ENCODE measurements around the gene C12orf60.

C12orf60 gene

DNA sequence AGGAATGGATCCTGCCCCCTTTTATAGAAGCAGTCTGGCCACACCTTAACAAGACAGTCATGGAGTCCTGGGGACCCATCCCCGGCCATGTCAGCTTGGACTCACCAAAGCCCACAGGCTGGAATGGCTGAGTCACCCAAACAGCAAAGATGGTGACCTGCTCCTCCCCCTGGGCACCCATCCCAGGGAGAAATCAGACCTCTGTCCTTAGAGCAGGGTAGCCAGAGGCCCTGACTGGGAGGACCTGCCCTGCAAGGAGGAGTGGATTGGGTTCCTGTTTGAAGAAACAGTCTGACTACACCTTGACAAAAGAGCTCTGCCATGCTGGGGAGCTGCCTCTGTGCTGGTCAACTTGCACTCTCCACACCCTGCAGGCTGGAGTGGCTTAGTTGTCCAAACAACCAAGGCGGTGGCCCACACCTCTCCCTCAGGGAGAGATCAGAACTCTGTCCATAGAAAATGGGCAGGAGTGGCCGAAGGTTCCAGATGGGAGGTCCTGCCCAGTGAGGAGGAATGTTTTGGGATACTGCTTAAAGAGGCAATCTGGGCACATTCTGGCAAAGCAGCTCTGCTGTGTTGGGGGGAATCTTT is 65.5 kb downstream of the C12orf60 start:
- DNase-seq (ENCODE audit: low read depth) = no peak

DNA sequence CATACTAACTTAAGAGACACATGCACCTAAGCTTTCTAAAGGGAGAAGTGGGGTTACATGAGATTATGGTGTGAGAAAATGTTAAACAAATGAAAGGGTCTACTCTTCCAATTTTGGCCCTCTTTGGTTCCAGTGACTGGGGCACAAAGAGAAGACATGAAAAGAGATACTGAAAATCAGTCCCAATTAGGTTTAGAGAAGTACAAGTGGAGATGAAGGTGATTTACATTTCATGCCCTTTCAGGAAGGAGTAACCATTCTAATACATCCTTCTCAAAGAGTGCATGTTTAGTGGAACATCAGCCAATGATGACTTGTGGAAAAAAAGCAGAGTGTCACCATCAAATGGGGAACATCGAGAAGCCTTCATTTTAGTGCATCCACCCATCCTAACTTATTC is 67.8 kb downstream of the C12orf60 start:
- DNase-seq (ENCODE audit: low read depth) = no peak
- TF ChIP-seq, protein P1, sequence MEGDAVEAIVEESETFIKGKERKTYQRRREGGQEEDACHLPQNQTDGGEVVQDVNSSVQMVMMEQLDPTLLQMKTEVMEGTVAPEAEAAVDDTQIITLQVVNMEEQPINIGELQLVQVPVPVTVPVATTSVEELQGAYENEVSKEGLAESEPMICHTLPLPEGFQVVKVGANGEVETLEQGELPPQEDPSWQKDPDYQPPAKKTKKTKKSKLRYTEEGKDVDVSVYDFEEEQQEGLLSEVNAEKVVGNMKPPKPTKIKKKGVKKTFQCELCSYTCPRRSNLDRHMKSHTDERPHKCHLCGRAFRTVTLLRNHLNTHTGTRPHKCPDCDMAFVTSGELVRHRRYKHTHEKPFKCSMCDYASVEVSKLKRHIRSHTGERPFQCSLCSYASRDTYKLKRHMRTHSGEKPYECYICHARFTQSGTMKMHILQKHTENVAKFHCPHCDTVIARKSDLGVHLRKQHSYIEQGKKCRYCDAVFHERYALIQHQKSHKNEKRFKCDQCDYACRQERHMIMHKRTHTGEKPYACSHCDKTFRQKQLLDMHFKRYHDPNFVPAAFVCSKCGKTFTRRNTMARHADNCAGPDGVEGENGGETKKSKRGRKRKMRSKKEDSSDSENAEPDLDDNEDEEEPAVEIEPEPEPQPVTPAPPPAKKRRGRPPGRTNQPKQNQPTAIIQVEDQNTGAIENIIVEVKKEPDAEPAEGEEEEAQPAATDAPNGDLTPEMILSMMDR (IDR thresholded peaks at IDR 0.05; ENCODE audit: insufficient read depth, low read depth, low read length, missing control alignments) = no peak
- H3K4me3 ChIP-seq (ENCODE audit: low read depth, low read length) = no peak overlapping the region

More for the DNA sequence above, 65.5 kb downstream of the C12orf60 start:
- H3K4me3 ChIP-seq (ENCODE audit: low read depth, low read length) = no peak overlapping the region
- TF ChIP-seq, protein P1 (IDR thresholded peaks at IDR 0.05; ENCODE audit: insufficient read depth, low read depth, low read length, missing control alignments) = no peak

DNA sequence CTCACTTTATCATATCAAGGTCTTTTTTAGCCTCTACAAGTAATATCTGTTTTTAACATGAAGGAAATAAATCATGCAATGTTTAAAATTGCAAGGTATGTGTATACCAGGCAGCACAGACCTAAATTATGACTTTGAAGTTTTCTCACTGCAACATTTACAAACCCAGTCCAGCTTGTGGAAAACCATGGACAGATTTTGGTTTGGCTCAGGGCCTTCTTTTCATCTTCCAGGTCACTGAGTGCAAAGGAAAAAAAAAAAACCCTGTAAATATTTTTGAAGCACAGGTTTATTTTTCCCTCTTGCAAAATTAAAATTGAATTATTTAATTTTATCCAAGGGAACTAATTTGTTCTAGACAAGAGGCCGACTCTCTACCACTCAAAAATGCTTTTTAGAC is 68.4 kb downstream of the C12orf60 start:
- DNase-seq (ENCODE audit: low read depth) = no peak
- H3K4me3 ChIP-seq (ENCODE audit: low read depth, low read length) = no peak overlapping the region
- TF ChIP-seq, protein P1 (IDR thresholded peaks at IDR 0.05; ENCODE audit: insufficient read depth, low read depth, low read length, missing control alignments) = no peak

DNA sequence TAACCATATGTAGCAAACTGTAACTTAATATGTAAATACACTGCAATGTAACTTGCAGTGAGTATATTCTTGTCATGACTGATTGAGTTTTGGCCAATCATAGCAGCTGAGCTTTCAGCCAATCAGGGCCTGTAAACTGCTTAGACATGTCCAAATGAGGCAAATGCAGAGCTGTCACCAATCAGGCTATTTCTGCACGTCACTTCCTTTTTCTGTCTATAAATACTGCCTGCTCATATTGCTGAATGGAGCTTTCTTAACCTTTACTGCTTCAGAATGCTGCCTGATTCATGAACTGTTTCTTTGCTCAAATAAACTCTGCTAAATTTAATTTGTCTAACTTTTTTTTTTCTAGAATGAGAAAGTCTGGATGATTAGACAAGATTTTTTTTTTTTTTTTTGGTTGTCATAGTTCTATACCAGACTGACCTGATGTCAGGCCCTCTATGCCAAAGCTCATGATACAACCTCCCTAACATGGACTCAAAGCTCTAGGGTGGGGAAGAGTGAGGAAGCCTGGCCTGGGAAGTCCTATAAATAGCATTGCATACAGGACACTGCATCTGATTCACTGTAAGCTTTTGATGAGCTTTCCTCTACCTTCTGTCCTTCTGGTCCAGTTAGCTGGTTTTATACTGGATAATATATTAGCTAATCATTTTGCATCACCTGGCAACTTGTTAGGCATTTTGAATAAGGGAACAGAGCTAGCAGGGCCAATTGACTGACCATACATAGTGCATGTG is 70.1 kb downstream of the C12orf60 start:
- TF ChIP-seq, protein P1 (IDR thresholded peaks at IDR 0.05; ENCODE audit: insufficient read depth, low read depth, low read length, missing control alignments) = no peak
- peak; percentile 12 for DNase-seq (ENCODE audit: low read depth)
- H3K4me3 ChIP-seq (ENCODE audit: low read depth, low read length) = no peak overlapping the region

Measured in GM12865 (cell line).